Umbilical cord (tissue), 2 donors: ENCODE measurements around the gene BCAP31. TPM values are rescaled to one million over a fixed set of nuclear protein-coding genes. Genes with fewer than 3 reads are reported as not detected.
"Not testable (repeated sequence)": the region's sequence is repeated elsewhere in the genome, so short reads cannot be mapped to it uniquely, and the experiment has no call there.

Source experiments
- DNase-seq: peaks from one replicate; pipeline ENCODE4 v3.0.0-alpha.2; 2015; ENCODE audit warnings: low spot score
- total RNA-seq: library from RNA; depleted of rRNA; stranded (reverse); fragments of >200 nt; gene quantifications from one replicate; pipeline ENCODE4 v1.2.3, GENCODE V29; 2014; ENCODE audit warnings: low replicate concordance; ENCODE audit not compliant: insufficient read depth

The BCAP31 gene
- total RNA-seq, 1 donor from 2014 or later: 58.5 TPM

DNA sequence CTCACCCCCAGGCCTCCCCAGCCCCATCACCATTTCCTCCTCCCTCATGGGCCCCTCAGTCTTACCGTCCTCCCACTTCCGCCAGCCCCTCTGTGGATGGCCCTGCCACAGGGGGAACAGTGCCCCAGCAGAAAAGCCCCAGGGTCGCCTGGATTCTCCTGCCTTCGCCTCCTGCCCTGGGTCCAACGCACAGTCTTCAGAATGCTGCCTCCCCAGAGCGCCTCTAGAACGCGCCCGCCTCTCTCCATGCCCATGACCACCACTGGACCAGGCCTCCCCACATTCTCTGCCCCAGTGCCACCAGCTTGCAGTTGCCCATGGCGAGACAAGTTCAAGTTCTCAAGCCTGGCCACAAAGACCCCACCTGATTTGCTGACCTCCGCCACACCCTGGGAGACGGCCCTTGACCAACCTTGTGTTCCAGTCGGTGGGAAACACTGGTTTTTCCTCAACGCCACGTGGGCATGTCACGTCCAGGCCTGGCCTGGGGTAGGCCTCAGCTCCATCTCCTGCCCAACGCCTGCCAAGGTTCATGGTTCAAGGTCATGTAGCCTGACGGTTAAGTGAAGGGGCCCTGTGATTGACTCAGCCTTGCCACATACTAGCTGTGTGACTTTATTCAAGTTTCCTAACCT is 39.2 kb upstream of the BCAP31 start:
- no peak for DNase-seq

DNA sequence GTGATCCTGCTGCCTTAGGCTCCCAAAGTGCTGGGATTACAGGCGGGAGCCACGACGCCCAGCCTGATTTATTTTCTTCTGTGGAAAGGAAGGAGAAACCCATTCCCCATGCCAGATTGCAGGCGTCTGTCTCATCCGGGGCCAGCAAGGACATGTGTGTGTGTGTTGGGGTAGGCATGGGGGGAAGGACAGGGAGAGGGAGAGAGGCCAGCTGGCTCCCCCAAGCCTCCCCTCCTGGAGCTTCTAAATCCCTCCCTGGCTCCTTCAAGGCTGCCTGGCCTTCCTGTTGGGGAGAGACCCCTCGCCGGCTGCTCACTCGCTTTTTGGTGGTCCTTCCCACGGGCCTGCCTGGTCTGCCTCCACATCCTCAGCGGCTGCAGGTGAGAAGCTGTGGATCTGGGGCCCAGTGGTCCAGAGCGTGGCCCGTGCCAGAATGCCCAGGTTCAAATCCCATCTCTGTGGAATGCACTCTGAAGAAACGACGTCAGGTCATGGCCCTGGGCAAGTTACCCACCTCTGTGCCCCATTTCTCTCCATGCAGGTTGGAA is 38.5 kb upstream of the BCAP31 start:
- no peak for DNase-seq

DNA sequence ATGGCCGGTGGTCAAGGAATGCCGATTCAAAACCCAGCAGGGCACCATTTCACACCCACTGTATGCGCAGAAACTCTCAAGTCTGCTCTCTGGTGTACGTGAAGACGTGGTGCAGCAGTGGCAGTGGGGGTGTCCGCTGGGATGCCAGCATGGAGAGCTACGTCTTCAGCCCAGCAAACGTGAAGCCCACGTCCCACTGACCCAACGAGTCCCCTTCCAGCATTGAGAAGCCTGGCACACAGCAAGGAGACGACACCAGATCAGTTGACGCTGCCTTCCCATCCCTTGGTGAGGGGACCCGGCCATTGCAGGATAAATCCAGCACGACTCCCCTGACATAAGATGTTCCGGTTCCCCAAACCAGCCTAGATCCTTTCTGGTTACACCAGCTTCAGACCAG is 37.7 kb upstream of the BCAP31 start:
- no peak for DNase-seq

DNA sequence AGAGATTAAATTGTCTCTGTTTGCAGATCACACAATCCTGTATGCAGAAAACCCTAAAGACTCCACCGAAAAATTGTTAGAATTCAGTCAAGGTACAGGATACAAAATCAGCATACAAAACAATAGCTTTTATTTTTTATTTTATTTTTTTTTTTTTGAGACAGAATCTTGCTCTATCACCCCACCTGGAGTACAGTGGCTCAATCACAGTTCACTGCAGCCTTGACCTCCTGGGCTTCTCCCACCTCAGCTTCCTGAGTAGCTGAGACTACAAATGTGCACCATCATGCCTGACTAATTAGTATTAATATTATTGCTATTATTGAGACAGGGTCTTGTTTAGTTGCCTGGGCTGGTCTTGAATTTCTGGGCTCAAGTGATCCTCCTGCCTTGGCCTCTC is 30.9 kb upstream of the BCAP31 start:
- DNase-seq: no peak

DNA sequence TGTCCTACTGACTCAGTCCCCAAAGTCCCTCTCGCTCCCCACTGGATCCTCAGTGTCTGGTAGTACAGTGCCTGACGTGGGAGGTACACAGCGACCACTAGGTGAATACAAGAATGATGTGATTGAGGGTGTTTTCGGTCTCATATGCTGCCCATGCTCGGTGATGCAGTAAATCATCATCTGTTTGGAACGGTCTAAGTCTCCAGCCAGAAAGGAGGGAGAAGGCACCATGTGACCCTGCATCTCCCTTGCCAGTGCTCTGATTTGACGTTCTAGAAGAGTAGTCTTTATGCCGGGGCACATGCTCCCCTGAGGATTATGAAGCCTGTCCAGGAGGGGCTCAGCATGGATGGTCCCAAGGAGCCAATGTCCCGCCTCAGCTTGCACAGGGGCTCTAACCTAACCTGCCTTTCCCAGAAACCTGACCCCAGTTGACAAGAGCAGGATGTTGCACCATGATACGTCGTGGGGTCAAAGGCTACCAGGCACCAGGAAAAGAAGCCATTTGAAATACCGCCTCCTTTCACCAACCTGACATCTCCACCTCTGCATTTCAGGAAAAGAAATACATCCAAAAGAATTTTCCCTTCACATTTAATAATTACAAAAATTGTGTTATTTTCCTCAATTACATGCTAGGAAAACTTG is 26.1 kb upstream of the BCAP31 start:
- no peak for DNase-seq

DNA sequence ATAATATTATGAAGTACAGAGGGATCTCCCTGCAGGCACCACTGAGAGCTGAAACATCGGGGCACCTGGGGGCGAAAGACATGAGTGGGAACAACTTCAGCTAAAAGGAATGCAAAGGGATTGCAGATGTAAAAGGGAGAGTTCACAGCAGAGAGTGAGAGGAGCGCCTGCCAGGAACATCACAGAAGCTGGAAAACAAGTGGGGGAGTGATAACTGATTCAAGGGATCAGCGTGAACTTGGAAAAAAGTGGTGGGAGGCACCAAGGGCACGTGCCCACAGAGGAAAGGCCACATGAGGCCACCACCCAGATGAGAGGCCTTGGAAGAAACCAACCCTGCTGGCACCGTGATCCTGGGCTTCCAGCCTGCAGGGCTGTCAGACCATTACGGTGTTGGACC is 24.8 kb upstream of the BCAP31 start:
- not testable (repeated sequence) for DNase-seq

DNA sequence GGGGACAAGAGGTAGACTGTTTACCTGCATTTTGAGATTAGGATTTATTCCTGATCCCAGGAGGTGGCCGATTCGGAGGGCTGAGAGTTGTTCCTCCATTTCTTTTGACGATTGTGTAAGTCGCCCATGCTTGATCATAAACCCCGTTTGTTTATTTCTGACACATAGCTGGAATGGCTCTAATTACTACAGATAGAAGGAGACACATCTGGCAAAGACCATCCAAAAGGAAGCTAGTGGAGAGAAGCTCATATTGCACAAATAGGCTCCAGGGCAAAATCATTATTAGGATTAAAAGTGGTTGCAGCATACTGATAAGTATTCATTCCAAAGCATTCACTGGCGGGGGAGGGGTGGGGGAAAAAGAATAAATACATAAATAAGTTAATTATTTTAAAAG is 22.8 kb upstream of the BCAP31 start:
- not testable (repeated sequence) for DNase-seq

DNA sequence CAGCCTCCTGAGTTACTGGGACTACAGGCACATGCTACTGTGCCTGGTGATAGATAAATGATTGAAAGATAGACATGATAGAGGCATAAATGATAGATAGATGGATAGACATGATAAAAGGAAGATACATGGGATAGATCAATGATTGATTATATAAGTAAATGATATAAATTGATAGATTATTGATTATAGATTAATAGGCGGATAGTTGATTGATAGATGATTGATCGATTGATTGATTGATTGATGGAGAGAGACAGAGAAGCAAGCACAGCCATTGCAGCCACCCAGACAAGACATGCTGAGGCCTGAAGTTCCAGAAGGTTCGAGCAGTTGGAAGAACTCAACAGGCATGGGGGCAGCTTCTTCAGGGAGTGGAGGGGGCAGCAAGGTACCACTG is 22.2 kb upstream of the BCAP31 start:
- DNase-seq: no peak

DNA sequence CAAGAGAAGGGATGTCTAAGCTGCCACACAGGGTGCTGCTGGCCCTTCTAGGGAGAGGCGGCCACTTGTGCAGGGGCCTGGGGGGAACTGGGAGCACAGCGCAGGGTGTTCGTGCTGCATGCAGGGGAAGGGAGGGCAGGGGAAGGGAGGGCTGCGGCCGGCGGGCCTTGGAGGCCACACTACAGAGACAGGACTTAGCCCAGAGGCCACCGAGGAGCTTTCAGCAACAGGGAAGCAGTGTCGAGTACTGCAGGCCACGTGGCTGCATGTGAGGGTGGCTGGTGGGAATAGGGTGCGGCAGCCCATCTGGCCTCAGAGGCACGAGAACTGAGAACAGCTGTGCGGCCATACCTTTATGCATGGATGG is 20.9 kb upstream of the BCAP31 start:
- not testable (repeated sequence) for DNase-seq

DNA sequence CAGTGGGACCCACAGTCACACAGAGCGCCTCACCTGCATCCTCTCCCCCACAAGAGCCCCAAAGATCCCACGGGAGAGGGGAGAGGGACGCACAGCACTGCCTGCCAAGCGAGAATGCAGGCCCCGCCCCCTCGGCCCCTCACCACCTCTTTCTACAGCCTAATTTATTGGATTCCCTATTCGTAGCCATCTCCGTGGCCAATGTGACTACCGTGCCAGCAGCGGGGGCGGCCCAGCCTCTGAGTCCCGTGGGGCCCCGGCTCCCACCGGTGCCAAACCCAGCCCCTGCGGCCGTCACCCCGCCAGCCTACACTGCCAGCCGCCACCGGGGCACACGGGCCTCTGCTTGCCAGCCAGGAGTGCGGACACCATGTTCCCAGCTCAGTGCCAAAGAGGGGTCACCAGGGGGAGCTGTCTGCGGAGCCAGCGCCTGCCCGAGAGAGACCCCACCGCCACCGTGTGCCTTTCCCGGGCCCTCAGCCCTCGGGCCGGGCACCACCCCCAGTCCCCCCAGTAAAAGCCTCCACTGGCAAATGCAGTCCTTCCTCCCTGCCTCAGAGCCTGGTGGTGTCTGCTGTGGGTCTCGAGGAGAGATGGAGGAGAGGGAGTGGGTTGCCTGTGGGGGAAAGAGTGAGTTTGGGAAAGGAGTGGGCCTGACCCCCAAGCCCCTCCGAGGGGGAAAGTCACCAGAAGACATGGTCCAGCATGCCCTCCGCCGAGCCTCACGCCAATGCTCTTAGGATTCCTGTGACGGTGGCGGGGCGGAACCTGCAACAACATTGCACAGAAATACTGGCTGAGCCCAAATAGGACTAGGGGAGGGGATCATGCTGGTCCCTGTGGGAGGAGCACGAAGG is 20.3 kb upstream of the BCAP31 start:
- DNase-seq: peak; percentile 15

DNA sequence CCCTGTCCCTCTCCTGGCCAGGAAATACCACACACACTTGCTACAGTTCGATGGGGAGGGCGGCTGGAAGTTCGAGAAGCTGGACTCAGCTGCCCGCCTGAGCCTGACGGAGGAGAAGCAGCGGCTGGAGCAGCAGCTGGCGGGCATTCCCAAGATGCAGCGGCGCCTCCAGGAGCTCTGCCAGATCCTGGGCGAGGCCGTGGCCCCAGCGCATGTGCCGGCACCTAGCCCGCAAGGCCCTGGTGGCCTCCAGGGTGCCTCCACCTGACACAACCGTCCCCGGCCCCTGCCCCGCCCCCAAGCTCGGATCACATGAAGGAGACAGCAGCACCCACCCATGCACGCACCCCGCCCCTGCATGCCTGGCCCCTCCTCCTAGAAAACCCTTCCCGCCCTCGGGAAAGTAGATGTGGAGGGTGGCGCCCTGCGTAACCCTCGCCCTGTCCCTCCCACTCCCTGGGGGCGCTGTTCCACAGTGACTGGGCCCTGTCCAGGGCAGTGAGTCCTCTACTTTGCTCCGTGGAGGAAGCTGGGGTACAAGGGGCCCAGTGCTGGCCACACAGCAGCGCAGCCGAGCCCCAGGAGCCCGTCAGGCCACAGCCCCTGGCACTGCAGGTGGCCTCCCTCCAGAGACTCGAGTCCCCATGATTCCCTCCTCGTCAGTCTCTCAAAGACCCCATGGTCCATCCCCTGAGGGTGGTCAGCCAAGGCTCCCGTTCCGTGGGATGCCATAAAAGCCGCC is 19.5 kb upstream of the BCAP31 start:
- peak; percentile 80 for DNase-seq

DNA sequence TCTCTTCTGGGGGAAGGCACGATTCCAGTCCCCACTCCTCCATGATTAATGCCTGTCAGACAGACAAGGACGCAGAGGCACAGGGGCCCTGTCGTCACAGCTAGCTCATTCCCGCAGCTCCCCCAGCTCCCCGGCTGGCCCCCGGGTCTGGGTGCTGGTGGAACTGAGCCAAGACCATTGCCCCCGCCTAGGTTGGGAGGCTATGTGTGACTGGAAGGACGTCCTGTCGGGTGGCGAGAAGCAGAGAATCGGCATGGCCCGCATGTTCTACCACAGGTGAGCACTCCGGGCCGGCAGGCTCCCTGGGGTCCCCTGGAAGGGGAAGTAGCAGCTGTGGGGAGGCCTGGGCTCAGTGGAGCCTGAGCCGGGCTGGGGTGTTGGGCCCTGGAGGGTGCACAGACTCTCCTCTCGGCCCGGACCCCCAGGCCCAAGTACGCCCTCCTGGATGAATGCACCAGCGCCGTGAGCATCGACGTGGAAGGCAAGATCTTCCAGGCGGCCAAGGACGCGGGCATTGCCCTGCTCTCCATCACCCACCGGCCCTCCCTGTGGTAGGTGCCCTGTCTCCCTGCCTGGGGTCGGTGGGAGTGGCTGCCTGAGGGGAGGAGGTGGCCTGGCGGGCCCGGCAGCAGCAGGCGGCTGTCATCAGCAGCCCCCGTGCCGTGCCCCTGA is 18.7 kb upstream of the BCAP31 start:
- DNase-seq: not testable (repeated sequence)

DNA sequence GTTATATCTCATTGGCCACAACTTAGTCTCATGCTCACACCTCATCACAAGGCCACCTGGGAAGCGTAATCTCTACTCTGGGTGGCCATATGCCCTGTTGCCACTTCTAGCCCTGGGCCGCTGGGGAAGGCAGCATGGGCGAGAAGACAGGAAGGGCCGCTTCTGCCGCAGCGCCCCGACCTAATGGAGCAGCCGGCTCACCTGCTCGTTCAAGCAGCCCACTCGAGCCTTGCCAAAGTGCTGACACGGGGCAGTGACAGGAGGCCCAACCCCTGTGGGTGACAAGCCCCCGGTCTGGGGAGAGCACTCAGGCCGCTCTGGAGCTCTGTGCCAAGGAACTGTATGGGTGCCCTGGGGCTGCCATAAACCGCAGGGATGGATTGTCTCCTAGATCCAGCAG is 17.9 kb upstream of the BCAP31 start:
- not testable (repeated sequence) for DNase-seq

DNA sequence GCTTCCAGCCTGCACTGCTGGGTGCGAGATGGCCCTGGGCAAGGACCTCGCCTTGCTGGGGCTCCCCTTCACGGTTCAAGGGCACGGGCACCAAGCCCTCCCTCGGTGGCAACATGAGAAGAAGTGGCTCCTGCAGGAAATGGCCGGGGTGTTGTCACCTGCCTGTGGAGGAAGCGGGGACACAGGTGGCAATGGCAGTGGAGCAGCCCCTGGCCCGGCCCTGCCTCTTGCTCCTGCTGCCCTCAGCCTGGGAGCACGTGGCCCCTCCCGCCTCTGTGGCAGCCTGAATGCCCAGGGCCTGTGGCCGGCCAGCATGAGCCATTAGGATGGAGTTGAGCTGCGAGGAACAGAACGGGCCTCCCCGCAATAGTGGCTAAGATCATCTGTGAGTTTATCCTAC is 17.3 kb upstream of the BCAP31 start:
- no peak for DNase-seq

DNA sequence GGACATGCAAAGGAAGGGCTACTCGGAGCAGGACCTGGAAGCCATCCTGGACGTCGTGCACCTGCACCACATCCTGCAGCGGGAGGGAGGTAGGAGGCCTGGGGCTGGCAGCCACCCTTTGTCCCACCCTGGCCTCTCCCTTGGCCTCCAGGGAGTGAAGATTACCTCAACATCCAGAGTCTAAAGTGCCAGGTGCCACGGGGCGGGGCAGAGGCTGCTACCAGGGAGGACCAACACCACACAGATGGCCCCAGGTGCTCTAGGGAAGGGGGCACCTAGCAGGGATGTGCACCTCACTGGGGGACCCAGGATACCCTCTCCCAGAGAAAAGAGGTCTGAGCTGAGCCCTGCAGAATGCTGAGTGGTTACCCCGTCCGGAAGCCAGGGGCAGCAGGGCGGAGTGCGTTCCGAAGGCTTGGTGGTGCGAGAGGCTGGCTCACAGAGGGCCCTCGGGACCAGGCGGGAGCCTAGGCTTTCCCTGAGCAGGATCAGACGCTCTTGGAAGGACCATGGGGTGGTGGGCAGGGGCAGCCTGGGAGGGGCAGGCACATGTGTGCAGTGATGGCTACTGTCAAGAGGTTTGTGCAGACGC is 16.5 kb upstream of the BCAP31 start:
- no peak for DNase-seq

DNA sequence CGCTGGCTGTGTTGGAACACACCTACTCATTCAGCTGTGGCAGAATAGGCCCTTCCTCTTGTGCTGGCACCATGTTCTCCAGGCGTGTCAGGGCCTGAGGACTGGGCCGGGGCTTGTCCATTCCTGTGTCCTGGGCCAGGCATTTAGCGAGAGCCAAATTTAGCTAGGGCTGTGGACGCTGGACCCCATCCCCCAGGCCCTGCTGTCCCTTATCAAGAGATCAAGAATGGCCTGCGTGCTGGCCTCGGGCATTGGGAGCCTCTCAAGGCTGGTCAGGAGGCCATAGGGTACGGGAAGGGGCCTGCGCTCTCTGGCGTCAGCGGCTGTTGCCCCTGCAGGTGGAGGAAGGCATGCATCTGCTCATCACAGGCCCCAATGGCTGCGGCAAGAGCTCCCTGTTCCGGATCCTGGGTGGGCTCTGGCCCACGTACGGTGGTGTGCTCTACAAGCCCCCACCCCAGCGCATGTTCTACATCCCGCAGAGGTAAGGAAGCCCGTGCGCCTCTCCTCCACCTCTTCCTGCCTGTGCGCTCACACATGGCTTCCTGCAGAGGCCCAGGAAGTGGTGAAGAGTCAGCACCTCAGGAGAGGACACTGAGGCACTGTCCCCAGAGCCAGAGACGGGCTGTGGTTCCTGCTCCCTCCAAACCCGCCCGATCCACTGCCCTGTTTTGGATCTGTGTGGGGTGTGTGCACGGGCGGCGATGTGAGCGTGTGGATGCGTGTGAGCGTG is 15.7 kb upstream of the BCAP31 start:
- DNase-seq: no peak

DNA sequence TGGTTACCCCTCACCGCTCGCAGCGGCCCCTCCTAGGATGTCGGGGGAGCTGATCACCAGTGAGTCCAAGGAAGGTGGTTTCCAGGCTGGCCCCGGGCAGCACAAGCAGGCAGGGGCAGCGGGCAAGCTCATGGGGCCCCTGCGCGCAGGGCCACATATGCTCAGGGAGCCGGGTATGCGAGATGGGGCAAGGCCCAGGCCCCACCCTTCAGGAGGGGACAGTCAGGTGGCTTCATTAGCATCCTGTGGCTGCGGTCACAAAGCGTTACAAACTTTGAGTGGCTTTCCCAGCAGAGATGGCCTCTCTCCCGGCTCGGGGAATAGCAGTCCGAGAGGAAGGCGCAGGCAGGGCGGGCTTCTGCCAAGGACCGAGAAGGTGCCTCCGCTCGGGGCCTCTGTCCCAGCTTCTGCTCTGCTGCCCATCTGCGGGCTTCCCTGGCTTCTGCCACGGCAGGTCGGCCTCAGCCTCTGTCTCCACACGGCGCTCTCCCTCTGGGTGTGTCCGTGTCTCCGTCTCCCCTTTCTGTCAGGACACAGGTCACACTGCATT is 13.9 kb upstream of the BCAP31 start:
- DNase-seq: no peak

DNA sequence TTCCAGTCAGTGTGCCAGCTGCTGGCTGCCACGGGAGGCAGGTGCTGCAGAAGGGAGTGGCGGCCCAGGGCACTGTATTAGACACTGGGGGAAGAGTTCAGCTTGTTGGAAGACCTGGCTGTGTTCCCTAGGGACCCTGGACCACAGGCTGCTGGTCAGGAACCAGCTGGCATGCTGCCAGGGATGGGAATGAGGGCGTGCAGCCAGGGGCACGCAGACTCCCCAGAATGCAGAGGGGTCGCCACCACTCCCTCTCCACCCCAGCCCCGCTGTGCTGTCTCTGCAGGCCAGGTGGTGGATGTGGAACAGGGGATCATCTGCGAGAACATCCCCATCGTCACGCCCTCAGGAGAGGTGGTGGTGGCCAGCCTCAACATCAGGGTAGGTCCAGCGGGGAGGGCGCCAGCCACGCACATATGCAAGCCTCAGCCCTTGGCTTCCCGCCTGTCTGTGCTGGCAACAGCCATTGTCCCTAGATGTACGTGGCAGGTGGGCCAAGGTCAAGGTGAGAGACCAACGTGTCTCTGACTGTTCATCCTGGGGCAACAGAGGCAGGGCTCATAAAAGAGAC is 12.8 kb upstream of the BCAP31 start:
- DNase-seq: no peak

DNA sequence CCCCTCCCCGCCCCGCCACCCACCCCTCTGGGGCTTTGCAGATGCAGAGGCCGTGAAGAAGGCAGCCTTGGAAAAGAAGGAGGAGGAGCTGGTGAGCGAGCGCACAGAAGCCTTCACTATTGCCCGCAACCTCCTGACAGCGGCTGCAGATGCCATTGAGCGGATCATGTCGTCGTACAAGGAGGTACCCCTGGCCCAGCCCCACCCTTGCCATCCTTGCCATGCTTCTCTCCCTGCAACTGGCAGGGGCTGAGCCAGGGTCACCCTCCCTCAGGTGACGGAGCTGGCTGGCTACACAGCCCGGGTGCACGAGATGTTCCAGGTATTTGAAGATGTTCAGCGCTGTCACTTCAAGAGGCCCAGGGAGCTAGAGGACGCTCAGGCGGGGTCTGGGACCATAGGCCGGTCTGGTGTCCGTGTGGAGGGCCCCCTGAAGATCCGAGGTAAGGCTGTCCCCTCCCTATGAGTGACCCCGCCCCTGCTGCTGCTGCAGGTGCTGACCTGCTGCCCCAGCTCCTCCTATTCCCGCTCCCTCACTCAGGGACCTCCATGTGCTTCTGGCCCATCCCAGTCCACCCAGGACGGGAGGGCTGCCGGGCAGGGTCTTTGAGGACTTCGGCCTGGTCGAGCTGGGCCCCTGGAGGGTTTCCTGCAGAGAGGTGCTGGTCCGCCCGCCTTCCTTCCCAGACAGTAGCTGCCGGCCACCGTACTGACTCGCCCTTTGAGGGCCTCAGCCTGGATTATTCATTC is 12.1 kb upstream of the BCAP31 start:
- DNase-seq: no peak
